GM18867 (cell line): ENCODE measurements around the gene CYB5RL.
A peak's percentile ranks its signal among the peaks of the same experiment; 100 is the strongest.
"Not testable (repeated sequence)": the region's sequence is repeated elsewhere in the genome, so short reads cannot be mapped to it uniquely, and the experiment has no call there.

Experiments
- ATAC-seq: cut with Tn5 transposase; IDR thresholded peaks from one replicate; pipeline ENCODE4 v1.9.1; 2021; ENCODE audit warnings: mild to moderate bottlenecking, moderate library complexity; ENCODE audit not compliant: unreplicated experiment

The CYB5RL gene, protein sequence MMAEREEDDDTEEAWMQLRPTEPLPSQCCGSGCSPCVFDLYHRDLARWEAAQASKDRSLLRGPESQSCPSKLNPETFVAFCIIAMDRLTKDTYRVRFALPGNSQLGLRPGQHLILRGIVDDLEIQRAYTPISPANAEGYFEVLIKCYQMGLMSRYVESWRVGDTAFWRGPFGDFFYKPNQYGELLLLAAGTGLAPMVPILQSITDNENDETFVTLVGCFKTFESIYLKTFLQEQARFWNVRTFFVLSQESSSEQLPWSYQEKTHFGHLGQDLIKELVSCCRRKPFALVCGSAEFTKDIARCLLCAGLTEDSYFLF

DNA sequence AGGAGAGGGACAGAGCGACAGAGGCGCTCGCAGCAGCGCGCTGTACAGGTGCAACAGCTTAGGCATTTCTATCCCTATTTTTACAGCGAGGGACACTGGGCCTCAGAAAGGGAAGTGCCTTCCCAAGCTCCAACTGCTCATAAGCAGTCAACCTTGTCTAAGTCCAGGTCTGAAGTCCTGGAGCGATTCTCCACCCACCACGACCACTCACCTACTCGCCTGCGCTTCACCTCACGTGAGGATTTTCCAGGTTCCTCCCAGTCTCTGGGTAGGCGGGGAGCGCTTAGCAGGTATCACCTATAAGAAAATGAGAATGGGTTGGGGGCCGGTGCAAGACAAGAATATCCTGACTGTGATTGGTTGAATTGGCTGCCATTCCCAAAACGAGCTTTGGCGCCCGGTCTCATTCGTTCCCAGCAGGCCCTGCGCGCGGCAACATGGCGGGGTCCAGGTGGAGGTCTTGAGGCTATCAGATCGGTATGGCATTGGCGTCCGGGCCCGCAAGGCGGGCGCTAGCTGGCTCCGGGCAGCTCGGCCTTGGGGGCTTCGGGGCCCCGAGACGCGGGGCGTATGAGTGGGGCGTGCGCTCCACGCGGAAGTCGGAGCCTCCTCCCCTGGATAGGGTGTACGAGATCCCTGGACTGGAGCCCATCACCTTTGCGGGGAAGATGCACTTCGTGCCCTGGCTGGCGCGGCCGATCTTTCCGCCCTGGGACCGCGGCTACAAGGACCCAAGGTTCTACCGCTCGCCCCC is at the start of gene CYB5RL, which contains the start of gene MRPL37:
CYB5RL (minus strand) TSS at position 266 of the 754 bp plus-strand sequence. CDS start 4,414 bp downstream, outside the sequence.
MRPL37 (plus strand) TSS at position 403 of the 754 bp plus-strand sequence; CDS start at position 480, 77 bp downstream.
- ATAC-seq = peak; percentile 96

DNA sequence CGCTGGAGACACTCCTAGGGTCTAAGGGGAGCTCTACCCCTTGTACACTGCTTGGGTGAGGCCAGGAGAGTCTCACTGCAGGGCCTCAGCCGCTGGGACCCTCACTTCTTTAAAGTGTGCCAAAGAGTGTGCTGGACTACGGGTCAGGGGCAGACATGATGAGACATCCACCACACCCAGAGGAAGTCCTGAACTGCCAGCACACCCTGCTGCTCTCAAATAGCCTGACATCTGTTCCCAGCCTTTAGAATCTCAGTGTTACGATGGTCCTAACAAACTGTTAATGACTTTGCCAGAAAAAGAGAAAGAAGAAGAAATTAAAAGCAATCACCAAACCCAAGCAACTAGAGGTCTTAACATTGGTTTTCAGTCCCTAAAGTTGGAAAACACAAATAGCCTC is 49.1 kb upstream of the CYB5RL start:
- ATAC-seq = no peak

DNA sequence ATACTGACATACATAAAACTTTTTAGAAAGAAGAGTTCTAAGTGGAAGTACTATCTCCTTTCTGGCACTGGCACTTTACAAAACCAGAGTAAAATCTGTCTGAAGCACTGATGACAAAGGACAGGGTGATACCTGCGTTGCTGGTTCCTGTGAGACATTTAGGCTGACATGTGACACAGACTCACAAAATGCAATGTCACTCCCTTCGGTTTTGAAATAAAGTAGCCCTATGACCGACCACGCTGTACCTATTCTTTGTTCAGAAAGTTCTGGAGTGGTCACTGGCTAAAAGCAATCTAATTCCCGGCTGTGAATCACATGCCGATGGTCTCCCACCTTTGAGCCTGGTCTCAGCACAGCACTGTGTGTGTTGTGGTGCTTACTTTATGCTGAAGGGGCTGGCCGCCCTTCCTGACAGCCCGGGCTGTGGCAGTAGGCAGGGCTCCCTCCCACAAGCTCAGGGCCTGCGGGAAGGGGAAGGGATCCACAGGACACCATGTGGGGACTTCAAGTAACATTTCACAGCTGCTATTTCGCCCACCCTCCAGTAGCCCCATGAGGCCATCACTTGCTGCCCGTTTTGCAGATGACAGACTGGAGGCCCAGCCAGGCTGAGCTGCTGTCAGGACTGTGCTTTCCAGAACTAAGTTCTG is 48.2 kb upstream of the CYB5RL start:
- ATAC-seq = no peak

DNA sequence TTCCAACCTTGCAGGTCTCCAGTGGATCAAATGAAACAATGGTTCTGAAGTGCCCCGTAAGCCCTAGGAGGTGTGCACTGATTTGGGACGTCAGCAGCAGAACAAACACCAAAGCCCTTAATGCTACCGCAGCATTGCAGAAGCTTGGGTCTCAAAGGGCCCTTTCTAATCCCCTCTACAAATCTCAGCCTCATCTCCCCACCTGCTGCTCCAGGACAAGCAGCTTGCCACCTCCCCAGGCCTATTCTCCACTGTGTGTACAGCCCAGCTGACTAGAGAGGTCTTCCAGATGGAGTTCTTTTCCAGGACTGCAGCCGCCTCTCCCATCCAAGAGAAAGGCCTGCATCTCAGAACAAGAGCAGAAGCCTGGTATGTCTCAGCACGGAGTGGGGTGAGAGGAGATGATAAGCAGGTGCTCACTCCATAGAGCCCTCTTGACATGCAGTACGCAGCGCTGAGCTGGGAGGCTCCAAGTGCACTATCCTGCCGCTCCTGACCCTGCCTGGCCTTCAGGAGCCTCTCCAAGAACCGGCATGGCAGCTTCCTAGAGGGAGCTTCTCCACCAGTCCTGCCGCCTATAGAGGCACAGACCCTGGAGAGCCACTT is 46.4 kb upstream of the CYB5RL start:
- ATAC-seq = no peak

DNA sequence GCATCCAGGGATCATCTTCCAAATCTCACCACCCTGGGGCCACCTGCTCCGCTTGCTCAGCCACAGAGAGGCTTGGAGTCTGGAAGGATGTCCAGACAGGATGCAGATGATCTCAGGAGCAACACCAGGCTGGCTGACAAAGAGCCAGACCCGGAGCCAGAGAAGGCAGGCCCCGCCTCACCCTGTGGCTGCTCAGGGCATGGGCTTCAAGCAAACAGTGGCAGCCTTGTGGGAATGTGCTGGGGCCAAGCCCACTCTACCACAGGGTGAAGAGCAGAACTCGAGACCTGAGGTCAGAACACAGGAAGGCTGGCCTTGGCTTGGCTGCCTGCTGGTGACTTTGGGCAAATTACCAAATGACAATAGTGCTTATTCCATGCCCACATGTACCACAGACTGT is 45.7 kb upstream of the CYB5RL start:
- no peak for ATAC-seq

DNA sequence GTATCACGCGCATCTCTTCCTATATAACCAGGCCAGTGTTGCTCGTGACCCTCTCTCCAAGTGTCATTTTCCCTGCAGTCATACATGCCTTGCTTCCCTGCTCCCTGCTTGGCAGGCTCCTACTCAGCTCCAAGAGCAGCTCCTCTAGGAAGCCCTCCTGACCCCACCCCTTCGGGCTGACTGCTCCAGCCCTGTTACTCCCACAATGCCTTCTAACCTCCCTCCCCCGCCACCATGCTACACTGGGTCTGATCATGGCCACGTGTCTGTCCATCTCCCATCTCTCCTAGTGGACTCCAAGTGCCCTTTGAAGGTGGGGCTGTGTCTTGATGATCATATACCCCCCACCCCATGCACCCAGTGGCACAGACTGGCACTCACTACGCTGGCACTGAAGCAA is 44.8 kb upstream of the CYB5RL start:
- no peak for ATAC-seq

DNA sequence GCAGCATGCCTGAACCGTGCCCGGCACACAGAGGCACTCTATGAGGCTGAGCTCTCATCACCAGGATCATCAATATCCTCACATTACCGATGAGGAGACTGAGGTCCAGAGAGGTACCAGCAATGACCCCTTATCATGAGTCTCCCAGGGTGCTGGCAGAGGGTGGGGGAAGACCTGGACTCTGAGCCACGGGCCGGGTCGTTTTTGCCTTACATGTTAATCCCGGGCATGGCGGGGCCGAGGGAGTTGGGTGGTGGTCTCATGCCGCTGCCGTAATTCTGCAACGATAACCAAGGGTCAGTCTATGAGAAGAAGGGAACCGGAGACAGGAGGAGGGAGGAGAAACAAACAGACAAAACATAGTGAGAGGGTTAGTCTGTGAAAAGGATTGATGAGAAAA is 43.2 kb upstream of the CYB5RL start:
- ATAC-seq = no peak

DNA sequence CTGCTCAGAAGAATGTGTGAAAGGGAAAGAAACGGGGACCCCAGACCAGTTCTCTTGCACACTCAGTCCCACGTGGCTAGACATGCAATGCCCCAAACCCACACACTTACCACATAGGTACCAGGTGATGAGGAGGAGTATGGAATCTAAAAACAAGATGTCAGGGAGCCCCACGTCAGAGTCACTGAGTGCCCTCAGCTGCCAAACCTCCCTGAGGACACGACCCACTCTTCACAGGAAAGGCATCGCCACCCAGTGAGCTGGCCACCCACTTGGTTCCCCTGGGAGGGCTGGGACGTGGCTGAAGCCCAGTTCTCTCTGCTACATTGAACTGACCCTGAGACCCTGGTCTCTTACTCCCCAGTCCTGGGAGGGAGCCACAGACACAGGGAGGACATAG is 41.5 kb upstream of the CYB5RL start:
- ATAC-seq = no peak

DNA sequence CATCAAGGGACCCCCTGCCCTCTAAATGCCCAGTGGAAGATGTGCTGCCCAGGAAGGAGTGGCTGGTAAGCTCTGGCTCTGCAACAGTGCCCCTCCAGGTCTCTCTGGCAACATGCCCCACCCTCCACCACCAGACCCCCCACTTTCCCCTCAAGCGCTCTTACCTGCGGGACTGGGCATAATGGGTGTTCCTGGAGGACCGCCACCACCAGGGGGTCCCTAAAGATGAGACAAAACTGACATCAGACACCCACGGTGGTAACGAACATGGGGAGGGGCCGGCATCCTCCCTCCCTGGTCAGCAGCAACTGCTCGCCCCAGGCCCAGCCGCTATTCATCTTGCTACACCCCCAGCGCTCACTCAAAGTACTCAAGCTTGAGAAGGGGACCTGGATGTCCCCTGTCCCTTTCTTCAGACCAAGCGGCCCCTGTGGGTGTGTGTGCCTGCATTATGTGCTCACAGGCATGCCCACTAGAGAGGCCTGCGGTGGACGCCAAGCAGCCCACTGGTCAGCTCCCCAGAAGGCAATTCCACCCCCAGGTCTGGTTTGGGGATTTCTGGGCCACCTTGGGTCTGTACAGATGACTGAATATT is 41.0 kb upstream of the CYB5RL start:
- ATAC-seq = no peak

DNA sequence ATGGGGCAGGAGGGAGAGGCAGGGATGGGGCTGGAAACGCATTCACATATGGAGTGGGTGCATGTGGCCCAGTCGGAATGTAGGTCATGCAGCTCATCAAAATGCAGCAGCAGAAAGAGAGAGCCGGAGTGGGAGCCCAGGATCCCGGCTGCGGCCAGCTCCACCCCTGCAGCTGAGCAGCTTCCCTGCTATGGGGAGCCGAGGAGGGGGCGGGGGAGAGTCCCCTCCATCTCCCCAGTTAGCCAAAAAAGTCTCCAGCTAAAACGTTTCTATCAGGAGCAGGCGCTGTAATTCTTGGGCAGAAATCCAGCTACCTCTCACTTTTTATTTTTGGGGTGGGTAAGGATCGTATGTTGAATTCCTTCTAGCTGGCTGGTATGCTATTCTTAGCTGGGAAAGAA is 39.8 kb upstream of the CYB5RL start:
- no peak for ATAC-seq

DNA sequence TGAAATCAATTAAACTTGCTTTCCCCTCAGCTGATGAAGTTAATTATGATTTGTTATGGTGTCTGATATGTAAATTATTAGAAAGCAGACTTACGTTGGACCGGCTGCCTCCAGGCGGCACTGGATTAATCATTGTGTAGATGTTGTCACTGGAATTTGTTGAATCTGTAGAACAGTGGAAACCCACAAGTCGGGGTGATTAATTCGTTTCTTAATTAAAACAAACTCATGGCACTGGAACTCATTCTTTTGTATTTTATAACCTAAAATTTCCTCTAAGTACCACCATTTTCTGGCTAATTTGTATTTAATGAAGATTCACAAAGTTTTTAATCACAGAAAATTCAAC is 39.2 kb upstream of the CYB5RL start:
- ATAC-seq = no peak

DNA sequence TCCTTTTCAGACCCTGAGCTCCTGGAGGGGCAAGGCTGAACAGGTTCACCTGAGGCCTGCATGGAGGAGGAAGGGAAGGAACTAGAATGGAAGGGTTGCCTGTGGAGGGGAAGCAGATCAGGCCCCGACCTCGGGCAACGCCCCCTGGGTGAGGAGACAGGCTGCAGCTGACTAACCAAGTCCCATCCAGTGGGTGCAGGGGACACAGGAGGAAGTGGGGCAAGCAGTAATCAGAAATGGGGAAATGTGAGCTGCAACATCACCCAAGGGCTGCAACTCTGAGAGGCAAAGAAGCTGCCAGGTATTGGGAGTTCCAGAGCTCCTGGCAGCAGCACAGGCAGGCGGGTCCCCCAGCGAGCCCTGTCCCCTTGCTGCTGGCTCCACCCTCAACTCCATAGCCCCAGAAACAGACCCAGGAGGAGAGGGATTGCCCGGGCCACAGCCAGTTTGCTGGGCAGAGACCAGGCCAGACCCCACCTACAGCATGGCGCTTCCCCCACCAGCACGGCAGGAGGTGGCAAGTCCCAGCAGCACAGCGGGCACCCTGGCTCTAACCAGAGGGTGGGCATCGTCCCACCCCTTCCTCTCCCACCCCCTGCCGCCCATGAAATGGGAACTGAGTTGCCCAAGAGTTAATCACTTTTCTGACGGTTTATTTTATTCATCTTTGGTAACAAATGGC is 38.7 kb upstream of the CYB5RL start:
- ATAC-seq = no peak

DNA sequence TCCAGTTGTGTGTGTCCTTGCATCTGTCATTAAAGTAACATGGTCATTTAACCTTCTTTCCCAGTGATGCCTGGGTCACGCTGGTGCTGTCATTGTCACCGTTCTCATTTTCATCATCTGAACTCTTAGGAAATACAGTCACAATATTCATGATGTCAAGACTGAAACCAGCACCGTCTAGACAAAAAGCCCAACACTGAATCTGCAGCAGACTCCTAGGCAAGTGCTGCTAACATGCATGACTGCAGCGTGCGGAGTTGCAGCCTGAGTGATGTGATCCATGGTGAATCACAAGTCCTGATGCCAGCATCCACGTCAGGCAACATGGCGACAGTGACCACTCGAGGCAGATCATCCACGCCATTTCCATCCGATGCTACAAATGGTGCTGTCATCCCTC is 37.8 kb upstream of the CYB5RL start:
- no peak for ATAC-seq

DNA sequence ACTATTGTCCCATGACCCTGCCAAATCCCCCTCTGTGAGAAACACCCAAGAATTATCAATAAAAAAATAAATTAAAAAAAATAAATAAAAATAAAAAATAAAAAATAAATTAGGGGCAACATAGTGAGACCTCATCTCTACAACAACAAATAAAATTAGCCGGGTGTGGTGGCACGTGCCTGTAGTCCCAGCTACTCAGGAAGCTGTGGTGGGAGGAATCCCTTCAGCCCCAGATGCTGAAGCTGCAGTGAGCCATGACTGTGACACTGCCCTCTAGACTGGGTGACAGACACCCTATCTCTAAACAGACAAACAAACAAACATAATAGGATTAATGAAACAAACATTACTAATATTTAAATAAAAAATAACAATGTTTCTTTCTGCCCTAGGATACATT is 34.5 kb upstream of the CYB5RL start:
- ATAC-seq = no peak

DNA sequence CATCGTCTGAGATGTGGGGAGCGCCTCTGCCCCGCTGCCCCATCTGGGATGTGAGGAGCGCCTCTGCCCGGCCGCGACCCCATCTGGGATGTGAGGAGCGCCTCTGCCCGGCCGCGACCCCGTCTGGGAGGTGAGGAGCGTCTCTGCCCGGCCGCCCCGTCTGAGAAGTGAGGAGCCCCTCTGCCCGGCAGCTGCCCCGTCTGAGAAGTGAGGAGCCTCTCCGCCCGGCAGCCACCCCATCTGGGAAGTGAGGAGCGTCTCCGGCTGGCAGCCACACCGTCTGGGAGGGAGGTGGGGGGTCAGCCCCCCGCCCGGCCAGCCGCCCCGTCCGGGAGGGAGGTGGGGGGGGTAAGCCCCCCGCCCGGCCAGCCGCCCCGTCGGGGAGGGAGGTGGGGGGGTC is 33.4 kb upstream of the CYB5RL start:
- not testable (repeated sequence) for ATAC-seq

DNA sequence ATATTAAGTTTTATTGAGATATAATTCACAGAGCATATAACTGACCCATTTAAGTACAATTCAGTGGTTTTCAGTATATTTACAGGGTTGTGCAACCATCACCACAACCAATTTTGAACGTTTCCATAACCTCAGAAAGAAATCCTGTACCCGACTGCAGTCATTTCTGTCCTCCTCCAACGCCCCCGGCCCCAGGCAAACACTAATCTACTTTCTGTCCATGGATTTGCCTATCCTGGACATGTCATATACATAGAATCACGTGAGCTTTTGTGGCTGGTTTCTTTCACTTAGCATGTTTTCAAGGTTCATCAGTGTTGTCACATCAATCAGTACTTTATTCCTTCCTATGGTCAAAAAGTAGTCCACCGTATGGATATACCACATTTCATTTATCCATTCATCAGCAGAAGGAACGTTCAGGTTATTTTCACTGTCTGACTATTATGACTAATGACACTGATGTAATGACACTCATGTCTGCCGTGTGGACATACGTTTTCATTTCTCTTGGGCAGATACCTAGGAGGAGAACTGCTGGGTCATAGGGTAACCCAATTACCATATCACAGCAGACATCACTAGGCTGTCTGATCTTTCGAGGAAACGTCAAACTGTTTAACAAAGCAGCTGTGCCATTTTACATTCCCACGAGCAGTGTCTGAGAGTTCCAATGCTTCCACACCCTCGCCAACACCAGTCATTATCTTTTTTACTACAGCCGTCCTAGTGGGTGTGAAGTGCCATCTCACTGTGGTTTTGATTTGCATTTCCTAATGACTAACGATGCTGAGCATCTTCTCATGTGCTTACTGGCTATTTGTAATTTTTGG is 30.9 kb upstream of the CYB5RL start:
- ATAC-seq = peak; percentile 67

DNA sequence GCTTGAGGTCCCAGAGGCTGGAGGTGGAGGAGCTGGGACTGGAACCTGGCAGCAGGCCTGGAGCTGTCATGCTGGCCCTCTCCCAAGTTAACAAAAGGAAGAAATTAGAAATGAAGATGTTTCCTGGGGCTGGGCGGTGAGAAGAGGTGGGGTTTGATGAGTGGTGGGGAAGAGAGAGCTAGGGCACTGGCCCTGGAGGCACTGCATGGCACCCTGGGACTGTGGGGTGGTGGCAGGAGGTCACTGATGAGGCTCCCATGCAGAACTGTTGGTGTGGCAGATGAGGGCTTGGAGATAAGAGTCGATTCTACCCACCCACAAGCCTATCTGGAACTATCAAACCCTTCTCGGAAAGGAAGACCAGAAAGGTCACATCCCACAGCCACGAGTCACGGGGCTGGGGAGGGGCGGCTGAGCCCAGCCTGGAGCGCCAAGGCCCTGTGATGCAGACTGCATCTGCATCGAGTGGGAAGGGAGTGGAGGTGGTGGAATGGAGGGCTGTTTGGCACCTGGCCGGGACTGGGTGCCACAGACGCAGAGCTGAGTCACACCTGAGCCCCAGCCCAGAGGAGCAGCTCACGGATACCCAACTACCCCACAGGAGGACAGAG is 29.6 kb upstream of the CYB5RL start:
- ATAC-seq = no peak

DNA sequence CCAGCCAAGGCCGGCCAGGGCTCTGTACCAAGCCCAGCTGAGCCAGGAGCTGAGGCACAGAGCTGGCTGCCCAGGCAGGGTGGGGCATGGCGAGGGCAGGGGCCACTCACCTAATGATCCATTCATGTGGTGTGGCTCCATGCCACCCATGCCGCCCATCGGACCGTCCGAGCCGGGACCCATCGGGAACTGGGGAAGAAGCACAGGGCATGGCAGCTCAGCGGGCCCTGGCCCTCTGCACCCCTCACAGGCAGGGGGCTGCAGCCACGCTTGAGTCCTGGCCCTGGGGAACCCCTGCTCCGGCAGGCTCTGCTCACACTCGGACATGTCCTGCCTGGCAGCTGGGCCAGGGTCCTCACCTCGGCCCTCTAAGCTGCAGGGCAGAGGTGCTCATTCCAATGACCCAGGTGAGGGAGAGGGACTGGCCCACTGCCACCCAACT is 28.8 kb upstream of the CYB5RL start:
- ATAC-seq = no peak

DNA sequence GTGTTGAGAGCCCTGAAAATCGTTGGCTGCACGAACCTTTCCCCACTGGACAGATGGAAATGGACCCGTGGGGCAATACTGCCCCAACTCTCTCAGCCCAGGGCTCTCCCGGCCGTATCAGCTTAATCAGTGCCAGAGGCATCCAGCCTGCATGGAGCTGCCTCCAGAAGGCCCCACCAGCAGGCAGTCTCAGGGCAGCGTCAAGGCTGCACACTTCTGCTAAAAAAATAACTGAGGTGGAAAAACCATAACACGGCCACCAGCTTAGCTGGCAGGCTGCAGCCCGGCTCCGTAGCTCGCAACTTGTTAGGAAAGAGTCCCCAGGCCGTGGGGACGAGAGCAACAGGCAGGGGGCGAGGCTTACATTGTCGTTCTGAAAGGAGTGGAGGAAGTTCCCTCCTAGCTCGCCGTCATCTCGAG is 28.1 kb upstream of the CYB5RL start:
- ATAC-seq = no peak
